ENCODE data around the gene TNFRSF19. TPM values are rescaled to one million over a fixed set of nuclear protein-coding genes. Genes with fewer than 3 reads are reported as not detected.

Gene TNFRSF19
- total RNA-seq, 4 donors from 2014 or later, result 4.9 to 9.2 (median 7.7) TPM

DNA sequence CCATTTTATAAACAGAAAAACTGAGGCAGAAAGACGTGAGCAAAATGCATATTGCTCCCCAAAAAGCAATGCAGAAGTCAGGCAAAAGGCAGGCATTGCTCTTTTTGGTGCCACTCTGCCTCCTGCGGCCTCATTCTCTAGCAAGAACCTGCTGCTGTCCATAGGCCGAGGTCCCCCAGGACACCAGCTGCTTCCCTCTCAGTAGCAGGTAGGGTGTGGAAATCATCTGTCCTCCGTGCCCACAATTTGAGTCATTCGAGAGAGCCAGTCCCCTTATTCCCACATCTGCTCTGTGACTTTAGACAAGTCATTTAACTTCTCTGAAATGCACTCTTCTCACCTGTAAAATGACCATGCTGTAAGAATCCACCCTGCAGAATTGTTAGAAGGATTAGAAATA, 50.0 kb downstream of the TNFRSF19 start:
- WGBS, 2 donors, result 94 to 95% methylated on average over 5 of the region's 5 CpGs
- no peaks in the 10 kb centered on the region for H3K4me1 ChIP-seq
- H3K27ac ChIP-seq, result no peak overlapping the region
- H3K4me3 ChIP-seq (replicated peaks in 1 of 3), result no peak overlapping the region
- intact Hi-C loops (cut with DNase I), result loop anchor here (10.0 kb wide), 1 partner anchor 45 kb away; the partner anchor contains the start of gene TNFRSF19
- no peak for DNase-seq
- H3K27me3 ChIP-seq, result no peaks in the 10 kb centered on the region
- TF ChIP-seq, protein P1, sequence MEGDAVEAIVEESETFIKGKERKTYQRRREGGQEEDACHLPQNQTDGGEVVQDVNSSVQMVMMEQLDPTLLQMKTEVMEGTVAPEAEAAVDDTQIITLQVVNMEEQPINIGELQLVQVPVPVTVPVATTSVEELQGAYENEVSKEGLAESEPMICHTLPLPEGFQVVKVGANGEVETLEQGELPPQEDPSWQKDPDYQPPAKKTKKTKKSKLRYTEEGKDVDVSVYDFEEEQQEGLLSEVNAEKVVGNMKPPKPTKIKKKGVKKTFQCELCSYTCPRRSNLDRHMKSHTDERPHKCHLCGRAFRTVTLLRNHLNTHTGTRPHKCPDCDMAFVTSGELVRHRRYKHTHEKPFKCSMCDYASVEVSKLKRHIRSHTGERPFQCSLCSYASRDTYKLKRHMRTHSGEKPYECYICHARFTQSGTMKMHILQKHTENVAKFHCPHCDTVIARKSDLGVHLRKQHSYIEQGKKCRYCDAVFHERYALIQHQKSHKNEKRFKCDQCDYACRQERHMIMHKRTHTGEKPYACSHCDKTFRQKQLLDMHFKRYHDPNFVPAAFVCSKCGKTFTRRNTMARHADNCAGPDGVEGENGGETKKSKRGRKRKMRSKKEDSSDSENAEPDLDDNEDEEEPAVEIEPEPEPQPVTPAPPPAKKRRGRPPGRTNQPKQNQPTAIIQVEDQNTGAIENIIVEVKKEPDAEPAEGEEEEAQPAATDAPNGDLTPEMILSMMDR (IDR thresholded peaks at IDR 0.05), result no peak
- no peak for TF ChIP-seq POLR2A (IDR thresholded peaks at IDR 0.05)
- no peaks in the 10 kb centered on the region for H3K9me3 ChIP-seq
- no peaks in the 10 kb centered on the region for H3K36me3 ChIP-seq

DNA sequence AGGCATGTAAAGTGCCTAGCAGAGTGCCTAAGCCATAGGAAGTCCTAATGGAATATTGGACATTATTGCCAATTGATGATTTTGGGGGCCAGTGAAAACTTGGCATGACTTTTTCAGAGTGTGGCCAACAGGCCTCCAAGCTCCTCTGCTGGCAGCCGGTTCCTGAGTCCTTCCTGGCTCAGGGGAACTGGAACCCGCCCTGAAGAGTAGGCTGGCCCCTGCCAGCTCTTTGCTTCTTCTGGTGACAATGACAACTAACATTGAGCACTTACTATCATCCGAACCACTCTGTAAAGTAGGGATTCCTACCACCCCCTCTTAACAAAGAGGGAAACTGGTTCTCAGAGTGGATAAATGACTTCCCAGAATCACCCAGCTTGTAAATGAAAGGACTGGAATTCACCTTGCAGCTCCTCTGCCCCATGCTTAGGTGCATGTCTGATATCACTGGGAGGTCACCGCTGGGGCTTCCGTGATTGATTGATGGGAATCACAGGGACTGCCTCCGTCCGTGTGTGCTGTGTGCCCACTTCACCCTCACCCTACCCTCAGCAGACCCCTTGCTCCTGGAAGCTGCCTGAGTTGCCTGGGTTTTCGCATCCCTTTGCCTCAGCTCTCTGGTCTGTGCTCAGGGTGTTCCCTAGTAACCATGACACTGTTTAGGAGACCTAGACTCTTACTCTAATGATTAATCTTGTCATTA, 50.6 kb downstream of the TNFRSF19 start:
- no peak for DNase-seq
- WGBS, 2 donors, result 85 to 92% methylated on average over 6 to 8 of the region's 8 CpGs
- H3K9me3 ChIP-seq, result no peaks in the 10 kb centered on the region
- H3K4me3 ChIP-seq (replicated peaks in 1 of 3), result no peak overlapping the region
- TF ChIP-seq, protein P1 (IDR thresholded peaks at IDR 0.05), result no peak
- no peak for TF ChIP-seq POLR2A (IDR thresholded peaks at IDR 0.05)
- H3K36me3 ChIP-seq, result no peaks in the 10 kb centered on the region
- no peak overlapping the region for H3K27ac ChIP-seq
- no peaks in the 10 kb centered on the region for H3K4me1 ChIP-seq
- no peaks in the 10 kb centered on the region for H3K27me3 ChIP-seq
- intact Hi-C loops (cut with DNase I), result loop anchor here (10.0 kb wide), 1 partner anchor 46 kb away; the partner anchor contains the start of gene TNFRSF19

DNA sequence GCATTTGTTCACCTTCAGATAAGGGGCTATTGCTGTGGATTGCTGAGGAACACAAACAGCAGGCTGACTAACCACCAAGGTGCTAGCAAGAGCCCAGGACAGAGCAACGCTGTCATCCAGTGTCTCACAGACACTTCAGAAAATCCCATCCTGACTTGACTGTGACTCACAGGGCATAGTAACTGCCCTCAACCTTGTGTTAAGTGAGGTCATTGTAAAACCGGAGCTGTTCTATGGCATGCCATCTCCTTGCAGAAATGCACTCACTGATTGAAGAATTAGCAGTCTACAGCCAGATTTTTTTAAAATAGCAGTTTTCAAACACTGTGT, 51.1 kb downstream of the TNFRSF19 start:
- no peak overlapping the region for H3K27ac ChIP-seq
- WGBS, 2 donors, result 34 to 42% methylated on average over 2 of the region's 2 CpGs
- intact Hi-C loops (cut with DNase I), result loop anchor here (10.0 kb wide), 1 partner anchor 46 kb away; the partner anchor contains the start of gene TNFRSF19
- H3K4me3 ChIP-seq (replicated peaks in 1 of 3), result no peak overlapping the region
- no peak for DNase-seq
- no peaks in the 10 kb centered on the region for H3K27me3 ChIP-seq
- no peaks in the 10 kb centered on the region for H3K9me3 ChIP-seq
- H3K4me1 ChIP-seq, result no peaks in the 10 kb centered on the region
- TF ChIP-seq, protein P1 (IDR thresholded peaks at IDR 0.05), result no peak
- no peak for TF ChIP-seq POLR2A (IDR thresholded peaks at IDR 0.05)
- no peaks in the 10 kb centered on the region for H3K36me3 ChIP-seq

DNA sequence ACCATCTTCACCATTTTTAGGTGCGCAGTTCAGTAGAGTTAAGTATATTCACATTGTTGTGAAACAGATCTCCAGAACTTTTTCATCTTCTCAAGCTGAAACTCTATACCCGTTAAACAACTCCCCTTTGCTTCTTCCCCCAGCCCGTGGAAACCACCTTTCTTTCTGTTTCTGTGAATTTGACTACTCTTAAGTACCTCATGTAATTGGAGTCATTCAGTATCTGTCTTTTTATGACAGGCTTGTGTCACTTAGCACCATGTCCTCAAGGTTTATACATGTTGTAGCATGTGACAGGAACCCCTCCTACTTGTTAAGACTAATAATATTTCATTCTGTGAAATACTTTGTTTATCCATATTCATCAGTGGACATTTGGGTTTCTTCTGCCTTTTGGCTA, 52.8 kb downstream of the TNFRSF19 start:
- no peaks in the 10 kb centered on the region for H3K36me3 ChIP-seq
- H3K27me3 ChIP-seq, result no peaks in the 10 kb centered on the region
- WGBS, 2 donors, result 86 to 87% methylated on average over 3 of the region's 3 CpGs
- H3K9me3 ChIP-seq, result no peaks in the 10 kb centered on the region
- no peak for DNase-seq
- TF ChIP-seq POLR2A (IDR thresholded peaks at IDR 0.05), result no peak
- TF ChIP-seq, protein P1 (IDR thresholded peaks at IDR 0.05), result no peak
- no peak overlapping the region for H3K4me3 ChIP-seq (replicated peaks in 1 of 3)
- no peak overlapping the region for H3K27ac ChIP-seq
- intact Hi-C loops (cut with DNase I), result loop anchor here (10.0 kb wide), 1 partner anchor 48 kb away; the partner anchor contains the start of gene TNFRSF19
- H3K4me1 ChIP-seq, result peaks cover 7 to 12% of the 10 kb centered on the region in 2 donors

DNA sequence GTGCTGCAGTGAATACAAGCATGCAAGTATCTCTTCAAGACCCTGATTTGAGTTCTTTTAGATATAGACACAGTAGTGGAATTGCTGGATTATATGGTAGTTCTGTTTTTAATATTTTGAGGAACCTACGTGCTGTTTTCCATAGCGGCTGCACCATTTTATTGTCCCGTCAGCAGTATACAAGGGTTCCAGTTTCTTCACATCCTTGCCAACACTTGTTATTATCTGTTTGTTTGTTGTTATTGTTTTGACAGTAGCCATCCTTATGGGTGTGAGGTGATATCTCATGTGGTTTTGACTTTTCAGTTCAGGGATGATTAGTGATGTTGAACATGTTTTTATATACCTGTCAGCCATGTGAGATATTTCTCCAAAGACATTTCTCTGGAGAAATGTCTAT, 53.2 kb downstream of the TNFRSF19 start:
- no peaks in the 10 kb centered on the region for H3K36me3 ChIP-seq
- no peak for DNase-seq
- no peak overlapping the region for H3K4me3 ChIP-seq (replicated peaks in 1 of 3)
- TF ChIP-seq POLR2A (IDR thresholded peaks at IDR 0.05), result no peak
- TF ChIP-seq, protein P1 (IDR thresholded peaks at IDR 0.05), result no peak
- H3K4me1 ChIP-seq, result peaks cover 7 to 16% of the 10 kb centered on the region in 2 donors
- 91 to 94% methylated on average over 3 of the region's 3 CpGs for WGBS, 2 donors
- H3K27me3 ChIP-seq, result no peaks in the 10 kb centered on the region
- H3K27ac ChIP-seq, result no peak overlapping the region
- intact Hi-C loops (cut with DNase I), result loop anchor here (10.0 kb wide), 1 partner anchor 49 kb away; the partner anchor contains the start of gene TNFRSF19
- no peaks in the 10 kb centered on the region for H3K9me3 ChIP-seq

Data from thyroid gland (tissue), 4 donors.